ENCODE results near the gene PDE4B. TPM values are rescaled to one million over a fixed set of nuclear protein-coding genes. Genes with fewer than 3 reads are reported as not detected.

PDE4B gene
- total RNA-seq, 2 donors from 2014 or later: 12.0 to 59.0 TPM

GRCh38 chr1:66231681-66232463 lies 439.2 kb downstream of the PDE4B start:
- ATAC-seq (no peak), DNase-seq (no peak)
- intact Hi-C loops (cut with DNase I): no loop called here

- DNase-seq (no peak), ATAC-seq (no peak)
- intact Hi-C loops (cut with DNase I): no loop called here
These were observed 444.3 kb downstream of the PDE4B start for GRCh38 chr1:66237042-66237441.

- no peak for ATAC-seq
- intact Hi-C loops (cut with DNase I): no loop called here
- no peak for DNase-seq
These were observed 445.2 kb downstream of the PDE4B start for GRCh38 chr1:66237722-66238479.

GRCh38 chr1:66239834-66240233 lies 447.1 kb downstream of the PDE4B start:
- DNase-seq (no peak), ATAC-seq (no peak)
- intact Hi-C loops (cut with DNase I): no loop called here

- intact Hi-C loops (cut with DNase I): no loop called here
- no peak for ATAC-seq
These were observed 448.1 kb downstream of the PDE4B start for GRCh38 chr1:66240491-66241484.

GRCh38 chr1:66242646-66243547 lies 450.2 kb downstream of the PDE4B start:
- DNase-seq (peak; percentile 90), ATAC-seq (peak; percentile 97 to 99)
- intact Hi-C loops (cut with DNase I): loop anchor here (1.0 to 2.0 kb wide), 2 partner anchors 284 kb away; no protein-coding TSS in a partner anchor

More at GRCh38 chr1:66240491-66241484, 448.1 kb downstream of the PDE4B start:
- DNase-seq: no peak

- DNase-seq: no peak
- intact Hi-C loops (cut with DNase I): loop anchor here in 1 of 2 donors (2.0 kb wide), 1 partner anchor 285 kb away; no protein-coding TSS in a partner anchor
- no peak for ATAC-seq
These were observed 450.9 kb downstream of the PDE4B start for GRCh38 chr1:66243548-66244130.

GRCh38 chr1:66244429-66244828 lies 451.7 kb downstream of the PDE4B start:
- DNase-seq: no peak
- intact Hi-C loops (cut with DNase I): no loop called here
- no peak for ATAC-seq

- ATAC-seq (no peak), DNase-seq (no peak)
- intact Hi-C loops (cut with DNase I): no loop called here
These were observed 453.0 kb downstream of the PDE4B start for GRCh38 chr1:66245691-66246090.

GRCh38 chr1:66246351-66247269 lies 453.9 kb downstream of the PDE4B start:
- no peak for DNase-seq
- no peak for ATAC-seq
- intact Hi-C loops (cut with DNase I): no loop called here

- ATAC-seq (no peak), DNase-seq (no peak)
- intact Hi-C loops (cut with DNase I): no loop called here
These were observed 454.9 kb downstream of the PDE4B start for GRCh38 chr1:66247415-66248208.

GRCh38 chr1:66248257-66248656 lies 455.6 kb downstream of the PDE4B start:
- intact Hi-C loops (cut with DNase I): no loop called here
- DNase-seq: no peak
- peak; percentile 43 to 46 for ATAC-seq

- intact Hi-C loops (cut with DNase I): no loop called here
- DNase-seq (no peak), ATAC-seq (peak in 1 of 2 donors; percentile 5)
These were observed 456.1 kb downstream of the PDE4B start for GRCh38 chr1:66248746-66249145.

- intact Hi-C loops (cut with DNase I): loop anchor here (5.0 to 10.0 kb wide), 2 partner anchors 197 to 475 kb away; no protein-coding TSS in a partner anchor
These were observed 457.4 kb downstream of the PDE4B start for GRCh38 chr1:66250075-66250474.

GRCh38 chr1:66250478-66250877 lies 457.8 kb downstream of the PDE4B start:
- intact Hi-C loops (cut with DNase I): loop anchor here (5.0 to 10.0 kb wide), 2 partner anchors 197 to 474 kb away; no protein-coding TSS in a partner anchor
- ATAC-seq: no peak

More at GRCh38 chr1:66250075-66250474, 457.4 kb downstream of the PDE4B start:
- ATAC-seq (no peak), DNase-seq (no peak)

GRCh38 chr1:66251546-66251945 lies 458.9 kb downstream of the PDE4B start:
- intact Hi-C loops (cut with DNase I): loop anchor here (5.0 to 10.0 kb wide), 2 partner anchors 196 to 473 kb away; no protein-coding TSS in a partner anchor
- ATAC-seq (peak in 1 of 2 donors; percentile 16), DNase-seq (no peak)

More at GRCh38 chr1:66250478-66250877, 457.8 kb downstream of the PDE4B start:
- DNase-seq: no peak
